Uterus (tissue), 2 donors: ENCODE data around the gene WNT11.

Source experiments
- CTCF ChIP-seq, 4 experiments: fragments of 200-600 bp in 2 of 4; fragments of 450-650 bp in 2 of 4; sonication (generic) in 2 of 4; IDR thresholded peaks; one replicate each; pipeline ENCODE4 v1.5.1; 2016 to 2019; ENCODE audit warnings: antibody characterized with exemption in 4 of 4, mild to moderate bottlenecking in 2 of 4, moderate library complexity in 1 of 4
- POLR2A ChIP-seq, 2 donors: fragments of 450-650 bp; IDR thresholded peaks; one replicate each; pipeline ENCODE4 v1.6.1; 2016; ENCODE audit warnings: antibody characterized with exemption in 2 of 2, mild to moderate bottlenecking in 1 of 2, moderate library complexity in 1 of 2

- TF ChIP-seq CTCF (IDR thresholded peaks at IDR 0.05), result no peak
- no peak for TF ChIP-seq POLR2A (IDR thresholded peaks at IDR 0.05)
These were observed 8.8 kb upstream of the WNT11 start for GRCh38 chr11:76214968-76215548.
